GM20000 (cell line): ENCODE data around the gene RASL12.

Source experiments
- DNase-seq: peaks from one replicate; pipeline ENCODE4 v3.0.0; 2012; ENCODE audit warnings: low spot score
- TF ChIP-seq, protein P1 (sequence below): IDR thresholded peaks from 2 replicates; pipeline ENCODE4 v1.5.1; 2012; ENCODE audit warnings: mild to moderate bottlenecking, control low read depth; ENCODE audit errors: extremely low read depth, missing control alignments

Gene RASL12

DNA sequence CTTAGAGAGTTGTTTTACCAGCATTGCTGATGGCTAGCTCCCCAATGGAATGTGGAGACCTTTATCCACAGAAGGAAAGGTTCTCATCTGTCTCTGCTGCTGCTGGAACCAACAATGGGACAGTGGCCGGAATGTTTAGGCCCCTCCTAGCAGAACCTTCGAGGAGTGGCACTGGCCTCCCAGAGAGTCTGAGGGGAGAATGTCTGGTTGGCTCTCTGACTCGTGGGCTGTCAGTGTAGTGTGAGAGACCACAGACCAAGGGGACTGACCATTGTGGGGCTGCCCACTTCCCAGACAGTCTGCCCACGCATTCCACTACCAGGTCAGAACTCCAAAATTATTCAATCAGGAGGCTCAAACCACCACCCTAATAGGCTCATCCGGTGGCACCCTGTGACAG lies 5.1 kb downstream of the RASL12 start:
- TF ChIP-seq, protein P1, sequence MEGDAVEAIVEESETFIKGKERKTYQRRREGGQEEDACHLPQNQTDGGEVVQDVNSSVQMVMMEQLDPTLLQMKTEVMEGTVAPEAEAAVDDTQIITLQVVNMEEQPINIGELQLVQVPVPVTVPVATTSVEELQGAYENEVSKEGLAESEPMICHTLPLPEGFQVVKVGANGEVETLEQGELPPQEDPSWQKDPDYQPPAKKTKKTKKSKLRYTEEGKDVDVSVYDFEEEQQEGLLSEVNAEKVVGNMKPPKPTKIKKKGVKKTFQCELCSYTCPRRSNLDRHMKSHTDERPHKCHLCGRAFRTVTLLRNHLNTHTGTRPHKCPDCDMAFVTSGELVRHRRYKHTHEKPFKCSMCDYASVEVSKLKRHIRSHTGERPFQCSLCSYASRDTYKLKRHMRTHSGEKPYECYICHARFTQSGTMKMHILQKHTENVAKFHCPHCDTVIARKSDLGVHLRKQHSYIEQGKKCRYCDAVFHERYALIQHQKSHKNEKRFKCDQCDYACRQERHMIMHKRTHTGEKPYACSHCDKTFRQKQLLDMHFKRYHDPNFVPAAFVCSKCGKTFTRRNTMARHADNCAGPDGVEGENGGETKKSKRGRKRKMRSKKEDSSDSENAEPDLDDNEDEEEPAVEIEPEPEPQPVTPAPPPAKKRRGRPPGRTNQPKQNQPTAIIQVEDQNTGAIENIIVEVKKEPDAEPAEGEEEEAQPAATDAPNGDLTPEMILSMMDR, result no peak
- no peak for DNase-seq

DNA sequence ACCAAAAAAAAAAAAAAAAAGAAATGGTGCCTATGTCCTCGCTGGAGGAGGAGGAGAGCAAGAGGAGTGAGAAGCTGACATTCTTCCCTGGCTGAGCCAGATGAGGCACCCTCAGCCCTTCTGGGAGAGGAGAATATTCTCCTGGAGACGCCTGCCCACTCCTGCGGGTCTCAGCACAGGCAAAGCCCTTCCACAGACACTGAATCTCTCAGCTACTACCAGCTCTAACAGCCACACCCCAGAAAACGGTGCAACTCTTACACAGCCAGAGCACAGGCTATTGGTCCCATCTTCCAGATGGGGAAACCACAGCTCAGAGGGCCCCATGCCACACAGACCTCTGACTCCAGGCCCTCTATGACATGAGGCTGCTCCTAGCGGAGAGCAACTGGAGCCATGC lies 5.7 kb downstream of the RASL12 start:
- DNase-seq, result no peak
- TF ChIP-seq, protein P1, result no peak

DNA sequence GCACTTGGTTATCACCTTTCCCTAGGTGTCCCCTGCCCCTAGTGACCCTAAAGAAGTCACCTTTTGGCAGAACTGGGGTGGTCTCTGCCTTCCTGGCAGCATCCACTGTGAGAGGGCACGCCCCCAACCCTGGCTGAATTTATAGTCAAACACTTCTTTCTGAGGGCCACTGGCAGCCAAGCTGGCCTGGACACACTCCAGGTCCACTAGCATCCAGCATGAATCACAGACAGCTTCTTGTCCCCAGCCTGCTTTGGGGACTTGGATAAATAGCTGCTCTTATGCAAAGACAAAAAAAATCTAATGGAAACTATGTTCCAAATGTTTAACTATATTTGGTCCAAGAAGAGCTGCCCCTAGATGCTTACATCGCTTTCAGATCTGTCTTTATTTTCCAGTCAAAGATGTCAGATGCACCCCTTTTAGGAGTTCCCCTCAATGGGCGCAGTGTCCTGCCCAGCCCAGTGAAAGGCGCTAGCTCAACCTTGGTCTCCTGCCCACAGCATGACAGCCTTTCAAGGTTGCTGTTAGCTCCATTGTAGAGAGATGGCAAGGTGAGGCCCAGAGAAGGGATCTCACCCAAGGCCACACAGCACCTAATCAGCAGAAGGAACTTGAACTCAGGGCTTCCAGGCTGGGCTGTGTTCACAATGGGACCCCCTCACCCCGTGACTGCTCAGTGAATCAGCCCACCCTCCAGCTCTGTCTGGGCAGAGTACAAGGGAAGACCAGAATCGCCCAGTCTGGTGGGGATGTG lies 7.0 kb downstream of the RASL12 start:
- TF ChIP-seq, protein P1, result no peak

DNA sequence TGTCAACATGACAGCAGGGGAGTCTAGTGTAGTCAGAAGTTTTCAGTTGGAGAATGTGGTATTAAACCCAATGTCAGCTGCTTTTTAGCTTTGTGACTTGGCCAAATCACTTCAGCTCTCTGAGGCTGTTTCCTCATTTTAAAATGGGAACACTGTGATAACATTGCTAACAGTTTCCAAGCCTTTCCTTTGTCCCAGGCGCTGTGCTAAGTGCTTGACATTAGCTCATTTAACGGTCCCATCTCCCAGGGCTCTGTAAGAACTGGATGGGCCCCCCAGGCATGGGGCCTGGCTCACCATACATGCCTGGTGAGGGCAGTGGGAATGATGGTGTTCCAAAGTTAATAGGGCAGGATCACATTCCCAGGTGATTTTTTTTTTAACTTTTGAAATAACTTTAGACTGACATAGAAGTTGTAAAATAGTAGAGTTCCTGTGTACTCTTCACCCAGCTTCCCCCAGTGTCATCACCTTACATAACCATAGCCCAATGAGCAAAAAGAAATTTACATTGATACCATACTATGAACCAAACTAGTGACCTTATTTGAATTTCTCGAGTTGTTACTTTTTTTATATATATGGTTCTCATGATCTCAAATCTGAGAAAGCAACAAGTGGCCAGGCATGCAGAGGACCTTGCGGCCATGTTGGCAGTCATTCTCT lies 7.7 kb downstream of the RASL12 start:
- TF ChIP-seq, protein P1, result no peak

More for the DNA sequence above, 7.0 kb downstream of the RASL12 start:
- no peak for DNase-seq

DNA sequence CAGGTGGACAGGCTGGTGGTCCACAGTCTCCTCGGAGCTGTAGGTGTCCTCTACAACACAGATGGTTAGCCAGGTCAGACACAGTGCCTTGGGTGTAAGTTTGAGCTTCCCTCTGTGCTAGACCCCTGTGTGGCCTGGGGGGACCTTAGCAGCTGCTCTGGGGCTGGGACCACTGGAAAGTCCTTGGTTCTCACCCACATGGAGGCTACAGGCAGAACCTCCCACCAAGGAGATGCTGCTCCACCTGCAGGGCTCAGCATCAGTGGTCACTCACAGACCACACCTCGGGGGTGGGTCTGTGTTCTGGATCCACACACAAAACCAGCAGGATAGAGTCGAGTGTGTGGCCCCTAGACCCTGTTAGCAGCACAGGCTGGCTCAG lies 8.4 kb downstream of the RASL12 start:
- TF ChIP-seq, protein P1, result no peak
- DNase-seq, result no peak

More for the DNA sequence above, 7.7 kb downstream of the RASL12 start:
- DNase-seq, result no peak

DNA sequence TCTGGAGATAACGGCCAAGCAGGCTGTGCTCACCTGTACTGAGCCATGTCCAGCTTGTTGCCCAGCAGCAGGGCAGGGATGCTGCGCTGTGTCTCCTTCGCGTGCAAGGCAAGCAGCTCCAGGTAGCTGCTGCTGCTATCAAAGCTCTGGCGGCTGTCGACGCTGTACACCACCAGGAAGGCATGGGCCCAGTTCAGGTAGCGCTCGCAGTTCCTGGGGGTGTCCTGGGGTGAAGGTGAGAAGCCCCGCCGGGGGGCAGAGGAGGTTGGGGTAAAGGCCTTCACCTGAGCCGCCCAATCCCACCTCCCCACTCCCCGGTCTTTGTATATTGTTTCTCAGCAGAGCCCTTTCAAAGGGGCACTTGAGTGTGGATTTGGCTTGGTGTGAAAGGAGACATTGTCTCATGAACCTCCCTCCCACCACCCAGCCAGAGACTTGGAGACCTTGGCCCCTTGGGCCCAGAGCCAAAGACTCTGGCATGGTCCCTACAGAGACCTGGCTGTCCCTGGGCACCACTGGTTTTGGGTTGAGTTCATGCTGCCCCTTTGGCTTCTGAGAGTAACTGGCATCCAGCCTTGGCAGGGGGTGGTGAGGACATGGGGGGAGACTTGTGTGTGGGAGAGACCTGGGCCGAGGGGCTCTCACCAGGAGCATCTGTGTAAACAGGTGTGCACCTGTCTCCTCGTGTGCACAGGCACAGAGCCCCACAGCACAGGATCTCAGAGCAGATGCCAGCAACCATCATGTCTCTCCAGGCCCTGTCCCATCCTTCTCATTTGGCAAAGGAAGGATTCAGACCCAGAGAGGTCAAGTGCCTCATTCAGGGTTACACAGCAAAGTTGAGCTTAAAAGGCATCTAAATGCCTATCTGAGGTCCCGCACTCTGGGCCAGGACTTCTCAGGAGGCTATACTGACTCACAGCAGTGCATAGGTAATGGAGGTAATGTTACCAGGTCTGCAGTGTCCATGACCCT lies 9.1 kb downstream of the RASL12 start:
- TF ChIP-seq, protein P1, result no peak
- no peak for DNase-seq
